Lung (tissue), 12 donors: ENCODE measurements around the gene NHS. TPM values are rescaled to one million over a fixed set of nuclear protein-coding genes. Genes with fewer than 3 reads are reported as not detected.

Experiments
- ATAC-seq: fragments of 200-7000 bp; cut with Tn5 transposase; one replicate; pipeline ENCODE4 v1.9.1; 2020; ENCODE audit warnings: moderate number of reproducible peaks; ENCODE audit not compliant: insufficient read depth, low FRiP score
- DNase-seq, 3 donors: peaks; one replicate each; pipeline ENCODE4 v3.0.0-alpha.2; 2013 to 2017
- H3K27ac ChIP-seq, 2 donors: one replicate each; pipeline ENCODE4 v1.5.1; 2013; ENCODE audit warnings: mild to moderate bottlenecking in 2 of 2, moderate library complexity in 2 of 2, control low read depth in 1 of 2, inconsistent platforms in 1 of 2, low read depth in 1 of 2, low read length in 1 of 2
- H3K27me3 ChIP-seq, 3 donors: one replicate each; pipeline ENCODE4 v1.5.1; 2013; ENCODE audit warnings: low read length in 2 of 3; ENCODE audit not compliant: control insufficient read depth in 3 of 3, insufficient read depth in 3 of 3
- H3K36me3 ChIP-seq, 4 donors: one replicate each; pipeline ENCODE4 v1.5.1; 2013; ENCODE audit warnings: low read length in 4 of 4, mild to moderate bottlenecking in 1 of 4, moderate library complexity in 1 of 4; ENCODE audit not compliant: control insufficient read depth in 4 of 4, insufficient read depth in 4 of 4
- H3K4me1 ChIP-seq, 5 donors: one replicate each; pipeline ENCODE4 v1.5.1; 2013; ENCODE audit warnings: low read length in 5 of 5, mild to moderate bottlenecking in 2 of 5, moderate library complexity in 1 of 5; ENCODE audit not compliant: control insufficient read depth in 5 of 5, insufficient read depth in 5 of 5
- H3K4me3 ChIP-seq: one replicate; pipeline ENCODE4 v1.5.1; 2013; ENCODE audit warnings: mild to moderate bottlenecking, control low read depth, moderate library complexity
- H3K9ac ChIP-seq, 2 donors: one replicate each; pipeline ENCODE4 v1.5.1; 2013; ENCODE audit warnings: low read length in 2 of 2, control low read depth in 1 of 2; ENCODE audit not compliant: insufficient read depth in 1 of 2
- H3K9me3 ChIP-seq, 4 donors: one replicate each; pipeline ENCODE4 v1.5.1; 2013; ENCODE audit warnings: low read length in 3 of 4, mild to moderate bottlenecking in 1 of 4, moderate library complexity in 1 of 4; ENCODE audit not compliant: control insufficient read depth in 4 of 4, insufficient read depth in 3 of 4
- CTCF ChIP-seq: IDR thresholded peaks from 2 replicates; pipeline ENCODE4 v1.5.1; 2012; ENCODE audit warnings: mild to moderate bottlenecking; ENCODE audit errors: control extremely low read depth, extremely low read depth
- WGBS, 2 donors: extraction: QIAGEN DNeasy Blood & Tissue Kit; methylation state at CpG; one replicate each; pipeline ENCODE4 v1.1.7; 2013; 5-methylcytosine and 5-hydroxymethylcytosine counted together
- polyA plus RNA-seq, 2 donors: library from polyadenylated mRNA; stranded (reverse); fragments of 200-250 nt; gene quantifications; one replicate each; pipeline ENCODE4 v1.2.1, GENCODE V29; 2013
- total RNA-seq, 2 donors: library from RNA; depleted of rRNA in 1 of 2; stranded (reverse); fragments of >200 nt in 1 of 2; gene quantifications; one replicate each; pipeline ENCODE4 v1.2.1, GENCODE V29; 2014 to 2021
- donor health status: control.
- donor health status: control.
- donor health status: Bipolar disorder and iron deficiency.
- donor health status: healthy.
- donor health status: DM: yes; HTN: yes; CAD: no.

The NHS gene
- total and polyA plus RNA-seq, 4 donors = 0.46 to 2.0 (median 1.4) TPM

- 77 to 88% methylated on average over 2 of the region's 2 CpGs for WGBS, 2 donors
- Histone ChIP-seq H3K27me3 (peaks cover 0 to 44% (median 13%) of the 10 kb centered on the region in 3 donors), H3K4me1 (no peaks in the 10 kb centered on the region), H3K9ac (no peak overlapping the region), H3K27ac (no peak overlapping the region), H3K36me3 (no peaks in the 10 kb centered on the region), H3K4me3 (no peak overlapping the region), H3K9me3 (no peaks in the 10 kb centered on the region)
- no peak for TF ChIP-seq CTCF
- DNase-seq = no peak
- no peak for ATAC-seq
Measured at GRCh38 chrX:17725181-17725580, 350.2 kb downstream of the NHS start.

- TF ChIP-seq CTCF = no peak
- Histone ChIP-seq H3K9me3 (no peaks in the 10 kb centered on the region), H3K4me1 (peaks cover 0 to 4% (median 0%) of the 10 kb centered on the region in 5 donors), H3K9ac (no peak overlapping the region), H3K4me3 (no peak overlapping the region), H3K27me3 (peaks cover 0 to 26% (median 15%) of the 10 kb centered on the region in 3 donors), H3K36me3 (no peaks in the 10 kb centered on the region), H3K27ac (no peak overlapping the region)
- 75 to 87% methylated on average over 16 of the region's 16 CpGs for WGBS, 2 donors
- ATAC-seq (no peak), DNase-seq (no peak)
Measured at GRCh38 chrX:17732138-17732783, 357.3 kb downstream of the NHS start.

- H3K27ac ChIP-seq = no peak overlapping the region
- H3K9ac ChIP-seq = peak overlapping the region in 1 of 2 donors; percentile 49
- ATAC-seq (no peak), DNase-seq (peak in 2 of 3 donors; percentile 49 to 57)
- H3K4me1 ChIP-seq = peaks cover 0 to 4% (median 0%) of the 10 kb centered on the region in 5 donors
- no peaks in the 10 kb centered on the region for H3K9me3 ChIP-seq
- peaks cover 1 to 33% (median 10%) of the 10 kb centered on the region in 3 donors for H3K27me3 ChIP-seq
- no peak overlapping the region for H3K4me3 ChIP-seq
- TF ChIP-seq CTCF = no peak
- 54 to 72% methylated on average over 5 of the region's 5 CpGs for WGBS, 2 donors
- H3K36me3 ChIP-seq = no peaks in the 10 kb centered on the region
Measured at GRCh38 chrX:17735406-17735805, 360.4 kb downstream of the NHS start.
